Peyer's patch (tissue), 4 donors: ENCODE results near the gene FANCB. TPM values are rescaled to one million over a fixed set of nuclear protein-coding genes. Genes with fewer than 3 reads are reported as not detected.

Experiments
- DNase-seq, 3 donors: peaks; one replicate each; pipeline ENCODE4 v3.0.0-alpha.2; 2017 to 2019
- H3K27ac ChIP-seq, 4 donors: fragments of 200-600 bp; sonication (generic); one replicate each; pipeline ENCODE4 v1.5.1; 2016 to 2019
- H3K27me3 ChIP-seq, 2 donors: fragments of 200-600 bp; sonication (generic); one replicate each; pipeline ENCODE4 v1.5.1; 2019
- H3K36me3 ChIP-seq, 3 donors: fragments of 200-600 bp; sonication (generic); one replicate each; pipeline ENCODE4 v1.5.1; 2016 to 2019
- H3K4me1 ChIP-seq, 4 donors: fragments of 200-600 bp; sonication (generic); one replicate each; pipeline ENCODE4 v1.5.1; 2016 to 2019
- H3K4me3 ChIP-seq, 4 donors: fragments of 200-600 bp; sonication (generic); 1 replicate in 3 of 4; 2 replicates in 1 of 4; pipeline ENCODE4 v1.5.1; 2016 to 2019; ENCODE audit warnings: mild to moderate bottlenecking in 1 of 4
- H3K9me3 ChIP-seq, 4 donors: fragments of 200-600 bp; sonication (generic); one replicate each; pipeline ENCODE4 v1.5.1; 2016 to 2019; ENCODE audit warnings: mild to moderate bottlenecking in 1 of 4
- POLR2A ChIP-seq, 2 donors: fragments of 450-650 bp; IDR thresholded peaks; one replicate each; pipeline ENCODE4 v1.5.1; 2017; ENCODE audit warnings: antibody characterized with exemption in 2 of 2, mild to moderate bottlenecking in 2 of 2, moderate library complexity in 2 of 2
- total RNA-seq, 4 donors: library from RNA; depleted of rRNA; stranded (reverse); fragments of >200 nt; gene quantifications; one replicate each; pipeline ENCODE4 v1.1.0, GENCODE V29; 2016
- TF ChIP-seq, protein P1 (sequence below), 6 experiments: fragments of 450-650 bp in 4 of 6; fragments of 200-600 bp in 2 of 6; sonication (generic) in 1 of 6; IDR thresholded peaks; one replicate each; pipeline ENCODE4 v1.5.1; 2017 to 2019; ENCODE audit warnings: antibody characterized with exemption in 6 of 6, mild to moderate bottlenecking in 3 of 6, moderate library complexity in 1 of 6

The FANCB gene
- total RNA-seq, 4 donors from 2014 or later, result 0.35 to 5.0 (median 1.6) TPM

- DNase-seq, result no peak
- no peaks in the 10 kb centered on the region for H3K27me3 ChIP-seq
- no peaks in the 10 kb centered on the region for H3K9me3 ChIP-seq
These were observed 23.4 kb upstream of the FANCB start for GRCh38 chrX:14896273-14896672.

GRCh38 chrX:14886252-14886651, 13.4 kb upstream of the FANCB start:
- Histone ChIP-seq H3K9me3 (no peaks in the 10 kb centered on the region), H3K36me3 (no peaks in the 10 kb centered on the region), H3K4me3 (no peak overlapping the region), H3K4me1 (no peaks in the 10 kb centered on the region), H3K27me3 (no peaks in the 10 kb centered on the region), H3K27ac (no peak overlapping the region)
- DNase-seq, result no peak
- TF ChIP-seq, protein P1, sequence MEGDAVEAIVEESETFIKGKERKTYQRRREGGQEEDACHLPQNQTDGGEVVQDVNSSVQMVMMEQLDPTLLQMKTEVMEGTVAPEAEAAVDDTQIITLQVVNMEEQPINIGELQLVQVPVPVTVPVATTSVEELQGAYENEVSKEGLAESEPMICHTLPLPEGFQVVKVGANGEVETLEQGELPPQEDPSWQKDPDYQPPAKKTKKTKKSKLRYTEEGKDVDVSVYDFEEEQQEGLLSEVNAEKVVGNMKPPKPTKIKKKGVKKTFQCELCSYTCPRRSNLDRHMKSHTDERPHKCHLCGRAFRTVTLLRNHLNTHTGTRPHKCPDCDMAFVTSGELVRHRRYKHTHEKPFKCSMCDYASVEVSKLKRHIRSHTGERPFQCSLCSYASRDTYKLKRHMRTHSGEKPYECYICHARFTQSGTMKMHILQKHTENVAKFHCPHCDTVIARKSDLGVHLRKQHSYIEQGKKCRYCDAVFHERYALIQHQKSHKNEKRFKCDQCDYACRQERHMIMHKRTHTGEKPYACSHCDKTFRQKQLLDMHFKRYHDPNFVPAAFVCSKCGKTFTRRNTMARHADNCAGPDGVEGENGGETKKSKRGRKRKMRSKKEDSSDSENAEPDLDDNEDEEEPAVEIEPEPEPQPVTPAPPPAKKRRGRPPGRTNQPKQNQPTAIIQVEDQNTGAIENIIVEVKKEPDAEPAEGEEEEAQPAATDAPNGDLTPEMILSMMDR (IDR thresholded peaks at IDR 0.05), result no peak
- TF ChIP-seq POLR2A (IDR thresholded peaks at IDR 0.05), result no peak

More at GRCh38 chrX:14896273-14896672, 23.4 kb upstream of the FANCB start:
- no peaks in the 10 kb centered on the region for H3K36me3 ChIP-seq
- H3K4me1 ChIP-seq, result no peaks in the 10 kb centered on the region
- TF ChIP-seq, protein P1 (IDR thresholded peaks at IDR 0.05), result no peak
- no peak for TF ChIP-seq POLR2A (IDR thresholded peaks at IDR 0.05)
- H3K4me3 ChIP-seq, result no peak overlapping the region
- H3K27ac ChIP-seq, result no peak overlapping the region

DNA sequence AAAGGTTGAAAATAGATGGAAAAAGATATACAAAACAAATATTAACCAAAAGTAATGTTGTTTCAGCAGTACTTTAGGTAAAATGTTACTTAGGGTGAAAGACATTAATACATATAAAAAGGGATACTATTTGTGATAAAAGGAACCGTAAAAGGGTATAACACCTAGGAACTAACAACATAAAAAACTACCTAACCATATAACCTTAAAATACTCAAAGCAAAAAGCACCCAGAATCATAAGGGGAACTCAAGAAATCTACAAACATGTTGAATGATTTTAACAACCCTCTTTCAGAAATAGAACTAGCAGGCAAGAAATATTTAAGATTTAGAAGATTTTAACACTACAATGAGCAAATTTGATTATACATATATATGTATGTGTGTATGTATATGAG, 11.8 kb upstream of the FANCB start:
- Histone ChIP-seq H3K4me3 (no peak overlapping the region), H3K36me3 (no peaks in the 10 kb centered on the region), H3K27me3 (no peaks in the 10 kb centered on the region), H3K9me3 (no peaks in the 10 kb centered on the region), H3K4me1 (no peaks in the 10 kb centered on the region), H3K27ac (no peak overlapping the region)
- DNase-seq, result no peak
- TF ChIP-seq, protein P1 (IDR thresholded peaks at IDR 0.05), result no peak
- no peak for TF ChIP-seq POLR2A (IDR thresholded peaks at IDR 0.05)

GRCh38 chrX:14883826-14884225, 11.0 kb upstream of the FANCB start:
- no peaks in the 10 kb centered on the region for H3K36me3 ChIP-seq
- H3K4me1 ChIP-seq, result no peaks in the 10 kb centered on the region
- no peak for TF ChIP-seq POLR2A (IDR thresholded peaks at IDR 0.05)
- TF ChIP-seq, protein P1 (IDR thresholded peaks at IDR 0.05), result no peak
- no peak overlapping the region for H3K4me3 ChIP-seq
- H3K27me3 ChIP-seq, result no peaks in the 10 kb centered on the region
- DNase-seq, result no peak
- no peak overlapping the region for H3K27ac ChIP-seq
- H3K9me3 ChIP-seq, result no peaks in the 10 kb centered on the region

DNA sequence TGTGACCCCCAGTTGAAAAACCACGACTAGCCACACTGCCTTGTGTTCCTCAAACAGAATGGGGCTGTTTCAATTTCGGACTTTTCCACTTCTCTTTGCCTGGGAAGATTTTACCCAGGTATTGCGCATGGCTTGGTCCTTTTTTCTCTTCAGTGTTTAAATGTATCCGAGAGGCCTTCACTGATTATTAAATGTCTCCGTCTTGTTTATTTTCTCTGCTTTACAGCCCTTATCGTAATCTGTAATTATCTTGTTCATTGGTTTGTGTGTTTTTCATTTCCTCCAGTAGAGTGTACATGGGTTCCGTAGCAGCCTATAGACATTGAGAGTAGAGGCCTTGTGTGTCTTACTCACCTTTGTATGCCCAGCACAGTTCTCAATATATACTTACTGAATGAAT, 2.8 kb upstream of the FANCB start:
- H3K4me1 ChIP-seq, result no peaks in the 10 kb centered on the region
- no peaks in the 10 kb centered on the region for H3K36me3 ChIP-seq
- H3K27me3 ChIP-seq, result no peaks in the 10 kb centered on the region
- H3K4me3 ChIP-seq, result no peak overlapping the region
- H3K27ac ChIP-seq, result no peak overlapping the region
- no peaks in the 10 kb centered on the region for H3K9me3 ChIP-seq
- no peak for TF ChIP-seq POLR2A (IDR thresholded peaks at IDR 0.05)
- TF ChIP-seq, protein P1 (IDR thresholded peaks at IDR 0.05), result no peak
- no peak for DNase-seq

- Histone ChIP-seq H3K27ac (peak overlapping the region; percentile 68 to 85 (median 82)), H3K9me3 (no peaks in the 10 kb centered on the region), H3K4me1 (no peaks in the 10 kb centered on the region), H3K36me3 (no peaks in the 10 kb centered on the region), H3K4me3 (peak overlapping the region; percentile 54 to 72 (median 66)), H3K27me3 (no peaks in the 10 kb centered on the region)
- TF ChIP-seq, protein P1 (IDR thresholded peaks at IDR 0.05), result no peak
- TF ChIP-seq POLR2A (IDR thresholded peaks at IDR 0.05), result no peak
- DNase-seq, result no peak
These were observed 794 bp upstream of the FANCB start for GRCh38 chrX:14873676-14874049.
